ENCODE measurements around the gene CACNA2D4. TPM values are rescaled to one million over a fixed set of nuclear protein-coding genes. Genes with fewer than 3 reads are reported as not detected.

CACNA2D4 gene
- total and polyA plus RNA-seq, 4 donors: 1.5 to 12.6 (median 7.3) TPM

DNA sequence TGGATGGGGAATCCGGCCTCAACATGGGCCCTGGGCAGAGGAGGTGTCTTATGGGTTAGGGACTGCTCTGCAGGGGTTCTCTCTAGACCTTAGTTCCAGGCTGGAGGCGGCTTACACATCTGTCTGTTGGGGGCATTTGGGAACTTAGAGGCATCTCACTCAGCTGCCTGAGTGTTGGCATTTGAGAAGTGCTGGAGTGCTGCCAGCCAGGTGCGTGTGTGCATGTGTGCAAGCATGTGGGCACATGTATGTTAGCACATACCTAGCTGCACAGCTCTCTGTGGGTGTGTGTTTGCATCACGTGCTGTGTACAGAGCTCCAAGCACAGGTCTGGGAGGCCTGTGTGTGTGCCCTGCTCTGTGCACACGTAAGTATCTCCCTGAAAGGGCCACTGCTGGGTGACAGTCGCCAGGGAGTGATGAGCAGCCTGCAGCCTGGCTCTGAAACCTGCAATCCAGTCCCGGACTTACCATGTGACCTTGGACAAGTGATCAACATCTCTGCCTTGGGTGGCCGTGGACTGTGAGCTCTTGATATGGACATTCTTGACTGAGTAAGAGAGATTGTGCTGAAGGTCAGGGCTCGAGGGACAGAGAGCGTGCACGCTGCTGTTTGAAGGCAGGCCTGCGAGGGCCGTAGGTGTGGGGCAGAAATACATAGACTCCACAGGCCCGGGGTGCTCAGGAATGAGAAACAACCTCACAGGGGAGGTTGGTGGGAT, 92.9 kb downstream of the CACNA2D4 start:
- Histone ChIP-seq H3K9me3 (ENCODE audit: control insufficient read depth in 4 of 4, insufficient read depth in 3 of 4, low read length in 3 of 4) (no peaks in the 10 kb centered on the region), H3K27ac (ENCODE audit: low read depth in 1 of 2, low read length in 1 of 2) (no peak overlapping the region), H3K36me3 (ENCODE audit: control insufficient read depth in 4 of 4, insufficient read depth in 4 of 4, low read length in 4 of 4) (no peaks in the 10 kb centered on the region), H3K27me3 (ENCODE audit: control insufficient read depth in 3 of 3, insufficient read depth in 3 of 3, low read length in 2 of 3) (peaks cover 18 to 35% (median 23%) of the 10 kb centered on the region in 3 donors), H3K4me1 (ENCODE audit: control insufficient read depth in 5 of 5, insufficient read depth in 5 of 5, low read length in 5 of 5) (peaks cover 0 to 8% (median 0%) of the 10 kb centered on the region in 5 donors), H3K4me3 (no peak overlapping the region), H3K9ac (ENCODE audit: insufficient read depth in 1 of 2, low read length in 2 of 2) (no peak overlapping the region)
- no peak for DNase-seq
- TF ChIP-seq, protein P1, sequence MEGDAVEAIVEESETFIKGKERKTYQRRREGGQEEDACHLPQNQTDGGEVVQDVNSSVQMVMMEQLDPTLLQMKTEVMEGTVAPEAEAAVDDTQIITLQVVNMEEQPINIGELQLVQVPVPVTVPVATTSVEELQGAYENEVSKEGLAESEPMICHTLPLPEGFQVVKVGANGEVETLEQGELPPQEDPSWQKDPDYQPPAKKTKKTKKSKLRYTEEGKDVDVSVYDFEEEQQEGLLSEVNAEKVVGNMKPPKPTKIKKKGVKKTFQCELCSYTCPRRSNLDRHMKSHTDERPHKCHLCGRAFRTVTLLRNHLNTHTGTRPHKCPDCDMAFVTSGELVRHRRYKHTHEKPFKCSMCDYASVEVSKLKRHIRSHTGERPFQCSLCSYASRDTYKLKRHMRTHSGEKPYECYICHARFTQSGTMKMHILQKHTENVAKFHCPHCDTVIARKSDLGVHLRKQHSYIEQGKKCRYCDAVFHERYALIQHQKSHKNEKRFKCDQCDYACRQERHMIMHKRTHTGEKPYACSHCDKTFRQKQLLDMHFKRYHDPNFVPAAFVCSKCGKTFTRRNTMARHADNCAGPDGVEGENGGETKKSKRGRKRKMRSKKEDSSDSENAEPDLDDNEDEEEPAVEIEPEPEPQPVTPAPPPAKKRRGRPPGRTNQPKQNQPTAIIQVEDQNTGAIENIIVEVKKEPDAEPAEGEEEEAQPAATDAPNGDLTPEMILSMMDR (IDR thresholded peaks at IDR 0.05; ENCODE audit: control extremely low read depth, extremely low read depth): no peak
- 72 to 89% methylated on average over 14 of the region's 14 CpGs for WGBS, 2 donors
- no peak for ATAC-seq (ENCODE audit: insufficient read depth, low FRiP score)

- peaks cover 18 to 50% (median 34%) of the 10 kb centered on the region in 3 donors for H3K27me3 ChIP-seq (ENCODE audit: control insufficient read depth in 3 of 3, insufficient read depth in 3 of 3, low read length in 2 of 3)
- TF ChIP-seq, protein P1 (IDR thresholded peaks at IDR 0.05; ENCODE audit: control extremely low read depth, extremely low read depth): no peak
- no peak for DNase-seq
Measured at GRCh38 chr12:1823237-1823636, 95.2 kb downstream of the CACNA2D4 start.

GRCh38 chr12:1822699-1823098, 95.8 kb downstream of the CACNA2D4 start:
- H3K4me3 ChIP-seq: no peak overlapping the region
- peaks cover 15 to 50% (median 34%) of the 10 kb centered on the region in 3 donors for H3K27me3 ChIP-seq (ENCODE audit: control insufficient read depth in 3 of 3, insufficient read depth in 3 of 3, low read length in 2 of 3)
- H3K9me3 ChIP-seq (ENCODE audit: control insufficient read depth in 4 of 4, insufficient read depth in 3 of 4, low read length in 3 of 4): peaks cover 0 to 1% (median 0%) of the 10 kb centered on the region in 4 donors
- ATAC-seq (ENCODE audit: insufficient read depth, low FRiP score): no peak
- no peak overlapping the region for H3K27ac ChIP-seq (ENCODE audit: low read depth in 1 of 2, low read length in 1 of 2)
- DNase-seq: no peak
- peaks cover 0 to 2% (median 0%) of the 10 kb centered on the region in 5 donors for H3K4me1 ChIP-seq (ENCODE audit: control insufficient read depth in 5 of 5, insufficient read depth in 5 of 5, low read length in 5 of 5)
- TF ChIP-seq, protein P1 (IDR thresholded peaks at IDR 0.05; ENCODE audit: control extremely low read depth, extremely low read depth): no peak
- no peak overlapping the region for H3K9ac ChIP-seq (ENCODE audit: insufficient read depth in 1 of 2, low read length in 2 of 2)
- H3K36me3 ChIP-seq (ENCODE audit: control insufficient read depth in 4 of 4, insufficient read depth in 4 of 4, low read length in 4 of 4): no peaks in the 10 kb centered on the region
- 72 to 81% methylated on average over 9 to 11 of the region's 11 CpGs for WGBS, 2 donors

More at GRCh38 chr12:1823237-1823636, 95.2 kb downstream of the CACNA2D4 start:
- Histone ChIP-seq H3K36me3 (ENCODE audit: control insufficient read depth in 4 of 4, insufficient read depth in 4 of 4, low read length in 4 of 4) (no peaks in the 10 kb centered on the region), H3K4me1 (ENCODE audit: control insufficient read depth in 5 of 5, insufficient read depth in 5 of 5, low read length in 5 of 5) (peaks cover 0 to 2% (median 0%) of the 10 kb centered on the region in 5 donors), H3K9ac (ENCODE audit: insufficient read depth in 1 of 2, low read length in 2 of 2) (no peak overlapping the region), H3K27ac (ENCODE audit: low read depth in 1 of 2, low read length in 1 of 2) (no peak overlapping the region), H3K9me3 (ENCODE audit: control insufficient read depth in 4 of 4, insufficient read depth in 3 of 4, low read length in 3 of 4) (peaks cover 0 to 1% (median 0%) of the 10 kb centered on the region in 4 donors), H3K4me3 (no peak overlapping the region)
- no peak for ATAC-seq (ENCODE audit: insufficient read depth, low FRiP score)
- 94 to 98% methylated on average over 10 of the region's 10 CpGs for WGBS, 2 donors
